ENCODE results near the gene ALDH1L1. TPM values are rescaled to one million over a fixed set of nuclear protein-coding genes. Genes with fewer than 3 reads are reported as not detected.

Gene ALDH1L1
- total RNA-seq, 1 donor from 2014 or later, result not detected

DNA sequence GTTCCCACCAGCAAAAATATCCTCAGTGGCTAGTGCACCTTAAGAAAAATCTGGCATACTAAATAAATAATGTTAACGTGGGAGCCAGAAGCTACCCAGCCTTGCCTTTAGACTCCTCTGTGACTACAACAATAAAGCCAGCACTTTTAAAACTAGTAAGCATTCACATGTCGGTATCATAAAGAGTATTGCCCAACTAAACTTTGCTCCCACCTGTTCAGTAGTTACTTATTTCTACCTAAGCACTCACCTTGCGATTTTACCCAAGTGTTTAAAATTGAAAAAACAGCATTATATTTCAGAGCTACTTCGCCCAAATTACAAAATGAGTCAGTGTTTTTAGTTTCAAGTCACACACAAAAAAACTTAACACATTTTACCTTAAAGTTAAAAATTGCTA lies 12.8 kb downstream of the ALDH1L1 start:
- no peaks in the 10 kb centered on the region for H3K36me3 Mint-ChIP-seq (ENCODE audit: low read depth, unreplicated experiment)
- H3K27me3 Mint-ChIP-seq (ENCODE audit: unreplicated experiment), result peaks cover 3% of the 10 kb centered on the region
- TF ChIP-seq, protein P1, sequence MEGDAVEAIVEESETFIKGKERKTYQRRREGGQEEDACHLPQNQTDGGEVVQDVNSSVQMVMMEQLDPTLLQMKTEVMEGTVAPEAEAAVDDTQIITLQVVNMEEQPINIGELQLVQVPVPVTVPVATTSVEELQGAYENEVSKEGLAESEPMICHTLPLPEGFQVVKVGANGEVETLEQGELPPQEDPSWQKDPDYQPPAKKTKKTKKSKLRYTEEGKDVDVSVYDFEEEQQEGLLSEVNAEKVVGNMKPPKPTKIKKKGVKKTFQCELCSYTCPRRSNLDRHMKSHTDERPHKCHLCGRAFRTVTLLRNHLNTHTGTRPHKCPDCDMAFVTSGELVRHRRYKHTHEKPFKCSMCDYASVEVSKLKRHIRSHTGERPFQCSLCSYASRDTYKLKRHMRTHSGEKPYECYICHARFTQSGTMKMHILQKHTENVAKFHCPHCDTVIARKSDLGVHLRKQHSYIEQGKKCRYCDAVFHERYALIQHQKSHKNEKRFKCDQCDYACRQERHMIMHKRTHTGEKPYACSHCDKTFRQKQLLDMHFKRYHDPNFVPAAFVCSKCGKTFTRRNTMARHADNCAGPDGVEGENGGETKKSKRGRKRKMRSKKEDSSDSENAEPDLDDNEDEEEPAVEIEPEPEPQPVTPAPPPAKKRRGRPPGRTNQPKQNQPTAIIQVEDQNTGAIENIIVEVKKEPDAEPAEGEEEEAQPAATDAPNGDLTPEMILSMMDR (IDR thresholded peaks at IDR 0.05; ENCODE audit: unreplicated experiment), result no peak
- peaks cover 5% of the 10 kb centered on the region for H3K4me1 Mint-ChIP-seq (ENCODE audit: unreplicated experiment)
- no peak for DNase-seq (ENCODE audit: low spot score)
- H3K4me3 Mint-ChIP-seq (ENCODE audit: unreplicated experiment), result no peak overlapping the region
- H3K27ac Mint-ChIP-seq (ENCODE audit: unreplicated experiment), result no peak overlapping the region
- H3K9me3 Mint-ChIP-seq (ENCODE audit: unreplicated experiment), result no peaks in the 10 kb centered on the region

- Mint-ChIP-seq H3K4me3 (ENCODE audit: unreplicated experiment) (no peak overlapping the region), H3K27me3 (ENCODE audit: unreplicated experiment) (peaks cover 3% of the 10 kb centered on the region), H3K4me1 (ENCODE audit: unreplicated experiment) (peaks cover 5% of the 10 kb centered on the region), H3K36me3 (ENCODE audit: low read depth, unreplicated experiment) (no peaks in the 10 kb centered on the region), H3K27ac (ENCODE audit: unreplicated experiment) (no peak overlapping the region), H3K9me3 (ENCODE audit: unreplicated experiment) (no peaks in the 10 kb centered on the region)
- no peak for DNase-seq (ENCODE audit: low spot score)
- TF ChIP-seq, protein P1 (IDR thresholded peaks at IDR 0.05; ENCODE audit: unreplicated experiment), result no peak
These were observed 14.4 kb downstream of the ALDH1L1 start for GRCh38 chr3:126166009-126166408.

DNA sequence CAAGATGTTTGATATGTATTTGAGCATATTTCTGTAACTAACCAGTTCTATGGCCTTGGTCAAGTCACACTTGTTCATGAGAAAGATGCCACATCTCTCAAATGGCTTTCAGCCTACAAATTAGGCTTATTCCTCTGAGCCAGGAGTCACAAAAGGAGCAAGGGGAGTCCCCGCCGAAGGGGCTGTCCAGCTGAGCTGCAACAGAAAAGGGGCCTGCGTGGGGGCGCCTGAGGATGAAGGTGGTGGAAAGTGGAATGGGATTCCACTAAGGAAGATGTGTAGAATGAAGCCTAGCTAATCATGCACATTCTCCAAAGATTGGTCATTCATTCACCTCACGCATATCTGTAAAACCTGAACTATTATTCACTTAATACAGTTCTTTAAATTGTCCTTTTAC lies 19.1 kb downstream of the ALDH1L1 start:
- TF ChIP-seq, protein P1 (IDR thresholded peaks at IDR 0.05; ENCODE audit: unreplicated experiment), result no peak
- H3K4me3 Mint-ChIP-seq (ENCODE audit: unreplicated experiment), result no peak overlapping the region
- DNase-seq (ENCODE audit: low spot score), result no peak
- no peaks in the 10 kb centered on the region for H3K9me3 Mint-ChIP-seq (ENCODE audit: unreplicated experiment)
- no peaks in the 10 kb centered on the region for H3K36me3 Mint-ChIP-seq (ENCODE audit: low read depth, unreplicated experiment)
- no peaks in the 10 kb centered on the region for H3K4me1 Mint-ChIP-seq (ENCODE audit: unreplicated experiment)
- no peak overlapping the region for H3K27ac Mint-ChIP-seq (ENCODE audit: unreplicated experiment)
- peaks cover 3% of the 10 kb centered on the region for H3K27me3 Mint-ChIP-seq (ENCODE audit: unreplicated experiment)

GRCh38 chr3:126160243-126161210 lies 19.9 kb downstream of the ALDH1L1 start:
- no peak overlapping the region for H3K4me3 Mint-ChIP-seq (ENCODE audit: unreplicated experiment)
- H3K27ac Mint-ChIP-seq (ENCODE audit: unreplicated experiment), result no peak overlapping the region
- H3K9me3 Mint-ChIP-seq (ENCODE audit: unreplicated experiment), result no peaks in the 10 kb centered on the region
- H3K36me3 Mint-ChIP-seq (ENCODE audit: low read depth, unreplicated experiment), result peaks cover 2% of the 10 kb centered on the region
- no peak for DNase-seq (ENCODE audit: low spot score)
- H3K4me1 Mint-ChIP-seq (ENCODE audit: unreplicated experiment), result peaks cover 3% of the 10 kb centered on the region
- H3K27me3 Mint-ChIP-seq (ENCODE audit: unreplicated experiment), result peaks cover 3% of the 10 kb centered on the region
- TF ChIP-seq, protein P1 (IDR thresholded peaks at IDR 0.05; ENCODE audit: unreplicated experiment), result no peak

- H3K9me3 Mint-ChIP-seq (ENCODE audit: unreplicated experiment), result no peaks in the 10 kb centered on the region
- no peak overlapping the region for H3K27ac Mint-ChIP-seq (ENCODE audit: unreplicated experiment)
- H3K4me1 Mint-ChIP-seq (ENCODE audit: unreplicated experiment), result peaks cover 3% of the 10 kb centered on the region
- no peak overlapping the region for H3K4me3 Mint-ChIP-seq (ENCODE audit: unreplicated experiment)
- DNase-seq (ENCODE audit: low spot score), result no peak
- peaks cover 5% of the 10 kb centered on the region for H3K36me3 Mint-ChIP-seq (ENCODE audit: low read depth, unreplicated experiment)
- H3K27me3 Mint-ChIP-seq (ENCODE audit: unreplicated experiment), result peaks cover 5% of the 10 kb centered on the region
- TF ChIP-seq, protein P1 (IDR thresholded peaks at IDR 0.05; ENCODE audit: unreplicated experiment), result no peak
These were observed 20.9 kb downstream of the ALDH1L1 start for GRCh38 chr3:126159476-126159875.

Data from endothelial cell (in vitro differentiated cells).